GM19452 (cell line): Measurements from ENCODE around the gene MS4A4A.
"Not testable (repeated sequence)": the region's sequence is repeated elsewhere in the genome, so short reads cannot be mapped to it uniquely, and the experiment has no call there.

Experiments
- ATAC-seq: cut with Tn5 transposase; IDR thresholded peaks from one replicate; pipeline ENCODE4 v1.9.1; 2021; ENCODE audit not compliant: unreplicated experiment

The MS4A4A gene

GRCh38 chr11:60280412-60280811 lies at the start of gene MS4A4A:
MS4A4A (plus strand) TSS chr11:60280666; CDS start chr11:60280676, 10 bp downstream.
- ATAC-seq, result no peak

GRCh38 chr11:60230681-60231080 lies 49.8 kb upstream of the MS4A4A start:
- ATAC-seq, result no peak

- no peak for ATAC-seq
Measured at GRCh38 chr11:60235321-60235720, 45.1 kb upstream of the MS4A4A start.

- ATAC-seq, result no peak
Measured at GRCh38 chr11:60240662-60241061, 39.8 kb upstream of the MS4A4A start.

GRCh38 chr11:60241786-60242185 lies 38.7 kb upstream of the MS4A4A start:
- no peak for ATAC-seq

- ATAC-seq, result no peak
Measured at GRCh38 chr11:60242740-60243239, 37.7 kb upstream of the MS4A4A start, which contains the start of gene MS4A4E. MS4A4E (minus strand) TSS chr11:60243137; CDS start chr11:60230055, 13,082 bp downstream.

GRCh38 chr11:60251485-60252212 lies 28.8 kb upstream of the MS4A4A start:
- no peak for ATAC-seq

GRCh38 chr11:60252213-60253108 lies 28.0 kb upstream of the MS4A4A start:
- ATAC-seq, result no peak

GRCh38 chr11:60257956-60258722 lies 22.3 kb upstream of the MS4A4A start:
- no peak for ATAC-seq

GRCh38 chr11:60261014-60261413 lies 19.5 kb upstream of the MS4A4A start:
- ATAC-seq, result no peak

GRCh38 chr11:60263402-60263801 lies 17.1 kb upstream of the MS4A4A start:
- no peak for ATAC-seq

- no peak for ATAC-seq
Measured at GRCh38 chr11:60264644-60265043, 15.8 kb upstream of the MS4A4A start.

- ATAC-seq, result no peak
Measured at GRCh38 chr11:60265373-60266214, 14.9 kb upstream of the MS4A4A start.

GRCh38 chr11:60274416-60274815 lies 6.0 kb upstream of the MS4A4A start:
- no peak for ATAC-seq

GRCh38 chr11:60281485-60281884 lies 1.0 kb downstream of the MS4A4A start:
- no peak for ATAC-seq

- ATAC-seq, result no peak
Measured at GRCh38 chr11:60282286-60282685, 1.8 kb downstream of the MS4A4A start.

GRCh38 chr11:60285411-60286126 lies 5.1 kb downstream of the MS4A4A start:
- not testable (repeated sequence) for ATAC-seq

- ATAC-seq, result no peak
Measured at GRCh38 chr11:60288531-60288930, 8.1 kb downstream of the MS4A4A start.

GRCh38 chr11:60292145-60292544 lies 11.7 kb downstream of the MS4A4A start:
- no peak for ATAC-seq
